Hematopoietic multipotent progenitor cell treated with erythropoietin and hydrocortisone succinate and interleukin-3 and kit ligand, for 4 days (in vitro differentiated cells): ENCODE data around the gene NMNAT2.

Source experiments
- DNase-seq: peaks from one replicate; pipeline ENCODE4 v3.0.0-alpha.2; 2015

NMNAT2 gene

DNA sequence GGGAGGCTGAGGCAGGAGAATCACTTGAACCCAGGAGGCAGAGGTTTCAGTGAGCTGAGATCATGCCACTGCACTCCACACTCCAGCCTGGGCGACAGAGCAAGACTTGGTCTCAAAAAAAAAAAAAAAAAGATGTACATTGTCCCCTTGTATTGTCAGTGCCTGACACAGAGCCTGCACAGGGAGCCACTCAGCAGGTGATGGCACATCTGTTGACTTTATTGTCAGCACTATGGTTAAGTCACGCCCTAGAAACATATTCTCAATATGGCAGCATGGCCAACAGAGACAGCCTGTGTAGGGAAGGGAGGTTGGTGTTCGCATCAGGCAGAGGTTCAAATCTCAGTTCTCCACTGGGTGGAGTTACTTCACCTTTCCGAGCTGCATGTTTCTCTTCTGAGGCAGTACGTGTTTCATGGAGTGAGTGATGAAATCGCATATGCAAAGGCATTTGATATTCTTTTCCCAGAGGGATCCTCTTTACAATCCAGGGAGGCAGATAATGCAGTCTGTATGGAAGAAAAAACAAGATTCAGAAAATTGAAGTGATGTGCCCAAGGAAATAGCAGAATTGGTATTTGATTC is 211.6 kb downstream of the NMNAT2 start:
- no peak for DNase-seq

DNA sequence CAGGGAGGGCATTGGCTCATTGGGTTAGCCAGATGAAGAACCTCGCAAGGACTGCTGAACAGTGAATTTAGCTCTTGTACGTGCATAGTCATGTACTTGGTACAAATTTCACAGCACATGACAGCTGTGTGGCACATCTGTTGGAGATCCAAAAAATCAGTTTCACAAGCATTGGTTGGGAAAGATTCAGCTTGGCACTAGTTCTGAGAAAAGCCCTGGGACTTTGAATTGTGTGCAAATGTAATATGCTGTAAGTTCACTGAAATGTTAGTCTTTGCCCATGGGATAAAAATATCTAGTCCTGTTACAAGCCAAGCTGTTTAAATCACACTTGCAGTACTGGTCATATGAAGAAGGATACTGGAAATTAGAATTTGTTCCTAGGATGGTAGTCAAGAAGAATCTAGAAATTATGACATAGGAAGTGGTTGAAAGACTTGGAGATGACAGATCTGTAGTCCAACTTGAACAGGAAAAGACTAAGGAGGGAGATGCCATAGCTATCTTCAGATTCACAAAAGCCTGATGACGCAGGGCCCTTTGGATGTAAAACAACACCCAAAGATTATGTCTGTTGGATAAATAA is 212.9 kb downstream of the NMNAT2 start:
- no peak for DNase-seq

DNA sequence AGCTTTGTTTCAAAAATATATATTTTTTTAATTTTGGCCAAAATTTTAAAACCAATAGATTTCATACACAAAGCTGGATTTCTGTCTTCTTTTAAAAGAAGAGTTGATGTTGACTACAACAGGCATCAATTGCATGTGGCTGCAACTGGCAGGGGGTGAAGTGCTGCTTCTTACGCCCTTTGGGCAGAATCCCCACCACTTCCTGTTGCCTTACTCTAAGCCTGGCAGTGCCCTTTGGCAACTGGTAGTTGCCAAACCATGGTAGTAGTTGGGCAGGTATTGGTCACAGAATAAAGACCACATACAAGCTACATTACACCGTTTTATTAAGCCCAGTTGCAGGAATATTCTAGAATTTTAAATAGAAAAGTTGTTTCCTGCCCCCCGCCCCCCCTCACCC is 215.1 kb downstream of the NMNAT2 start:
- no peak for DNase-seq

DNA sequence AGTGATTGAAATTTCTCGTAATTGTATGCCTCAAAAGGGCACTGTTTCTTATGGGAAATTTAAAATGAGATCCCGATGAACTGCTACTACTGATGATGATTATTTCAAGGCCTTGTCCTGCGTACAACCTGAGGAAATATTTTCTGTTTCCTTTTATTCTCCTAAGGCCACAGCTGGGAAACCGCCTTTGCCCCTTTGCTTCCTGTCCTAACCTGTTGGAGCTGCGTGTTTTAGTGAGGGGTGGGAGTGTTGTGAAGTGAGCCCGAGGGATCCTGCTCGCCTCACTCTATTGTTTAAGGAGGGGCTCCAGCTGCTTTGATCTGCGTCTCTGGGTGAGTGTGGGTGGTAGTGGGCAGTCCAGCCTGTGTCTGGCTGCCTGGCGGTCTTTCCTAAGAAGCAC is 217.7 kb downstream of the NMNAT2 start:
- DNase-seq, result no peak

DNA sequence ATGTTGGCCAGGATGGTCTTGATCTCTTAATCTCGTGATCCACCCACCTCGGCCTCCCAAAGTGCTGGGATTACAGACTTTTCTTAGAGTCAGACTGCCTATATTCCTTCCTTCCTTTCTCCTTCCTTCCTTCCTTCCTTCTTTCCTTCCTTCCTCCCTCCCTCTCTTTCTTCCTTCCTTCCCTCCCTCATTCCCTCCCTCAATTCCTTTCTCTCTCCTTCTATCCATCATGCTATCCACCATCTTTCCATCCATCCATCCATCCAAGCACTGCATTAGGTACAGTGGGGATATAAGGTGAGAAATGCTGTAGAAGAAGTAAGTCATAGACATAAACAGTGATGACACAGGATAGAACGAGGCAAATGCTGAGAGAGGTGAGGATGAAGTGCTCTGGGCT is 218.9 kb downstream of the NMNAT2 start:
- no peak for DNase-seq

DNA sequence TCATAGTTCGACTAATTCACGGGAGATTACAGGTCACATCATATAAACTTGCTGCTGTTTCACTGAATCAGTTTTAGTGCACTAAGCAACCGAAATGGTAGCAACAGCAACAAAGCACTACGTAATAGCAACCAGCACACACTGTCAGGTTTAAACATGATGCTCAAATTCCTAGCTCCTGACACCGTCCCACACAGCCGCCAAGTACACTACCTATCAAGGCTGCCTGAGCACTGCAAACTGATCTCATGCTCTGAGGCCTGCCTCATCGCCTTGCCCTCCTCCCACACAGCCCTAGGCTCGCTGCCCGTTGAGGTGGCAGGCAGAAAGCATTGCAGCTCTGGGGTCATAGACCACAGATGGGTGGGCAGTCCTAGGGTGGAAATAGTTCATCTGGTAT is 219.7 kb downstream of the NMNAT2 start:
- no peak for DNase-seq
